SK-N-MC (cell line): Measurements from ENCODE around the gene SARDH.

Experiments
- EZH2 ChIP-seq: fragments of 200-600 bp; sonication (generic); IDR thresholded peaks from one replicate; pipeline ENCODE4 v1.6.1; 2017; ENCODE audit warnings: antibody characterized with exemption
- POLR2AphosphoS5 ChIP-seq: IDR thresholded peaks from 2 replicates; pipeline ENCODE4 v1.6.1; 2012; ENCODE audit warnings: mild to moderate bottlenecking, low read depth, low read length, borderline replicate concordance

DNA sequence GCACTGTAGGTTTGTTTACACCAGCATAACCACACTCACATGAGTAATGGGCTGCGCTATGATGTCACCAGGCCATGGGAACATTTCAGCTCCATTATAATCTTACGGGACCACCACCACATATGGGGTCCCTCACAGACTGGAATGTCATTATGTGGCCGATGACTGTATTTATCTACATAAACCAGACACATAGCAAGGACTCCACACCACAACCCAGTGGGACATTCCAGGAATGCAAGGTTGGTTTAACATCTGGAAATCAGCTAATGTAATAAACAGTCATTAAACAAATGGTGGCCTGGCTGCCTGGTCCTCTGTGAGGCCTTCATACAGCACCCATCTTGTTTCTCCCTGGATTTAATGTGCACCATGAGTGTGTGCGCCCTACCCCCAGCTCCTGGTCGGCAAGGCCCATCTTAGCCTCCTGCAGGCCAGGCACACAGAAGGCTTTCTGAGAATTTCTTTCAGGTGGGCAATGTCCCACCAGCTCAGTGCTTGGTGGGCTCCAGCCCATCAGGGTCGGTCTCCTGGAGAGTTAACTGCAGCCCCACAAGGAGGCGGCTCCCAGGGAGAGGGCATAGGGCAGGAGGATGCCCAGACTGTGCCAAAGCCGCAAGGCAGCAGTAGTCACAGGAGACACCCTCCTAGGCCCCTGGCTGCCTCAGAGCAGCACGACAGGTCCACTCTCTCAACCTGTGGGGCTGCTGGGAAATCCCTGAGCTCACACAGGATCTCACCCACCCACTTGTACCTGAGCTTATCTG lies 35.9 kb upstream of the SARDH start:
- TF ChIP-seq EZH2 (no peak), POLR2AphosphoS5 (no peak)
